ENCODE data around the gene SELENOV. TPM values are rescaled to one million over a fixed set of nuclear protein-coding genes. Genes with fewer than 3 reads are reported as not detected.
A peak's percentile ranks its signal among the peaks of the same experiment; 100 is the strongest.

Gene SELENOV
- total and polyA plus RNA-seq, 2 donors, result 0.19 TPM; not detected in 1

DNA sequence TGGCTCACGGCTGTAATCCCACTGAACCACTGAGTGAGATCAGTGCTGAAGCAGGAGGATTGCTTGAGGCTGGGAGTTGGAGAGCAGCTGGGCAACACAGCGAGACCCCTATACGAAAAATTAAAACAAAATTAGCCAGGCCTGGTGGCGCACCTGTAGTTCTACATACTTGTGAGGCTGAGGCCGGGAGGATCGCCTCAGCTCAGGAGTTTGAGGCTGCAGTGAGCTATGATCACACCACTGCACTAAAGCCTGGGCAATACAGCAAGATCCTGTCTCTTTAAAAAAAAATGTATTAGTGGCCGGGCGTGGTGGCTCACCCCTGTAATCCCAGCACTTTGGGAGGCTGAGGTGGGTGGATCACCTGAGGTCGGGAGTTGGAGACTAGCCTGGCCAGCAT, 6.3 kb upstream of the SELENOV start:
- Histone ChIP-seq H3K36me3 (ENCODE audit: control insufficient read depth in 2 of 2, insufficient read depth in 2 of 2, low read length in 1 of 2) (no peaks in the 10 kb centered on the region), H3K4me3 (ENCODE audit: low read length in 2 of 2) (no peak overlapping the region), H3K27ac (ENCODE audit: low read depth in 1 of 2, low read length in 1 of 2) (no peak overlapping the region), H3K27me3 (ENCODE audit: control insufficient read depth in 2 of 2, insufficient read depth in 1 of 2, low read length in 1 of 2) (peaks cover 49 to 83% of the 10 kb centered on the region in 2 donors), H3K9me3 (ENCODE audit: control insufficient read depth in 2 of 2, insufficient read depth in 1 of 2, low read length in 1 of 2) (peaks cover 0 to 9% of the 10 kb centered on the region in 2 donors), H3K4me1 (ENCODE audit: control insufficient read depth in 2 of 2, insufficient read depth in 2 of 2, low read length in 2 of 2) (peaks cover 0 to 5% of the 10 kb centered on the region in 2 donors)
- WGBS, result 96% methylated on average over 9 of the region's 9 CpGs
- no peak for DNase-seq (ENCODE audit: low read depth in 6 of 9, low spot score in 9 of 9)

DNA sequence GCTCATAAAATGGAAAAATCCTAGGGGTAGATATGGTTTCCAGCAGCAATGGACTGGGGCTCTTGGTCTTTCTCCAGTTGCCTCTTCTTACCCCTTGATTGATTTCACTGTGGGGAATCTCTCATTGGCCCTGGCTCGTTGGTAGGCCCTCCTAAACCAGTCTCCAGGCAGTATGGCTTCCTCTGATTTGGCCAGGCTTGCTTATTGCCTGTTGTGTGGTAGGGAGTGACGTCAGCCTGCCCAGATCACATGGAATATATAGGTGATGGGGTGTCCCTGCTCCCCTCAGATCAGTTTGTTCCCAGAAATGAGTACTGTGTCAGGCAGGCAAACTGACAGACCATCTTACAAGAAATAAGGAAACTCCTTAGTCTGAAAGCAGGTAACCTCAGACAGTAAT, 5.7 kb upstream of the SELENOV start:
- H3K4me1 ChIP-seq (ENCODE audit: control insufficient read depth in 2 of 2, insufficient read depth in 2 of 2, low read length in 2 of 2), result peaks cover 0 to 5% of the 10 kb centered on the region in 2 donors
- WGBS, result 76% methylated on average over 2 of the region's 2 CpGs
- H3K9me3 ChIP-seq (ENCODE audit: control insufficient read depth in 2 of 2, insufficient read depth in 1 of 2, low read length in 1 of 2), result peaks cover 0 to 9% of the 10 kb centered on the region in 2 donors
- H3K36me3 ChIP-seq (ENCODE audit: control insufficient read depth in 2 of 2, insufficient read depth in 2 of 2, low read length in 1 of 2), result no peaks in the 10 kb centered on the region
- H3K4me3 ChIP-seq (ENCODE audit: low read length in 2 of 2), result no peak overlapping the region
- H3K27ac ChIP-seq (ENCODE audit: low read depth in 1 of 2, low read length in 1 of 2), result no peak overlapping the region
- DNase-seq (ENCODE audit: low read depth in 6 of 9, low spot score in 9 of 9), result no peak
- H3K27me3 ChIP-seq (ENCODE audit: control insufficient read depth in 2 of 2, insufficient read depth in 1 of 2, low read length in 1 of 2), result peaks cover 56 to 83% of the 10 kb centered on the region in 2 donors

DNA sequence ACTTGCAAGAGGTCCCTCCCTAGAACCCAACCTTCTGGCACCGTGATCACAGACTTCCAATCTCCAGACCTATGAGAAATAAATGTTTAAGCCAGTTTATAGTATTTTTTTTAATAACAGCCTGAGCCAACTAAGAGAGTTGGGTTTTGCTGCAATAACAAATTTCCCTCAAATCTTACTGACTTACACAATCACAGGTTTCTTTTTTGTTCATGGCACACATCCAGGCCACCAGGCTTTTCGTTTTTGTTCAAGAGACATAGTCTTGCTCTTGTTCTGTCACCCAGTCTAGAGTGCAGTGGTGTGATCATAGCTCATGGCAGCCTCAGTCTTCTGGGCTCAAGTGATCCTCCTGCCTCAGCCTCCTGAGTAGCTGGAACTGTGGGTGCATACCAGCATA, 2.0 kb upstream of the SELENOV start:
- Histone ChIP-seq H3K9me3 (ENCODE audit: control insufficient read depth in 2 of 2, insufficient read depth in 1 of 2, low read length in 1 of 2) (peaks cover 0 to 12% of the 10 kb centered on the region in 2 donors), H3K27me3 (ENCODE audit: control insufficient read depth in 2 of 2, insufficient read depth in 1 of 2, low read length in 1 of 2) (peaks cover 47 to 81% of the 10 kb centered on the region in 2 donors), H3K27ac (ENCODE audit: low read depth in 1 of 2, low read length in 1 of 2) (no peak overlapping the region), H3K4me3 (ENCODE audit: low read length in 2 of 2) (no peak overlapping the region), H3K36me3 (ENCODE audit: control insufficient read depth in 2 of 2, insufficient read depth in 2 of 2, low read length in 1 of 2) (no peaks in the 10 kb centered on the region), H3K4me1 (ENCODE audit: control insufficient read depth in 2 of 2, insufficient read depth in 2 of 2, low read length in 2 of 2) (peaks cover 0 to 9% of the 10 kb centered on the region in 2 donors)
- WGBS, result 71% methylated on average over 2 of the region's 2 CpGs
- no peak for DNase-seq (ENCODE audit: low read depth in 6 of 9, low spot score in 9 of 9)

DNA sequence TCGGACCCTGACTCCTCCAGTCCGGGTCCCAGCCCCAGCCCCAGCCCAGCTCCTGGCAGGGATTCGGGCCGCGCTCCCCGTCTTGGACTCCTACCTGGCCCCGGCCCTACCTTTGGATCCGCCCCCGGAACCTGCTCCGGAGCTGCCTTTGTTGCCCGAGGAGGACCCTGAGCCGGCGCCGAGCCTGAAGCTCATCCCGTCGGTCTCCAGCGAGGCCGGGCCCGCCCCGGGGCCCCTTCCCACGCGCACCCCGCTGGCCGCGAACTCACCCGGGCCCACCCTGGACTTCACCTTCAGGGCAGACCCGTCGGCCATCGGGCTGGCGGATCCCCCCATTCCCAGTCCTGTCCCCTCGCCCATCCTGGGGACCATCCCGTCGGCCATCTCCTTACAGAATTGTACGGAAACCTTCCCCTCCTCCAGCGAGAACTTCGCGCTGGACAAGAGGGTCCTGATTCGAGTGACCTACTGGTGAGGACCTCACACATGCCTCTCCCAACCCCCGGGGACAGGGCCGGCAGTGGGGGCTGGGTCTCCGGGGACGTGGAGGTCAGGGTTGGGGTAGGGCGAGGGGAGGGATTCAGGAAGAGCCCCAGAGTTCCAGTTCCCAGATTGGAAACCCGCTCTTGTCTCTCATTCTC, 732 bp downstream of the SELENOV start:
- no peak overlapping the region for H3K27ac ChIP-seq (ENCODE audit: low read depth in 1 of 2, low read length in 1 of 2)
- H3K36me3 ChIP-seq (ENCODE audit: control insufficient read depth in 2 of 2, insufficient read depth in 2 of 2, low read length in 1 of 2), result no peaks in the 10 kb centered on the region
- H3K27me3 ChIP-seq (ENCODE audit: control insufficient read depth in 2 of 2, insufficient read depth in 1 of 2, low read length in 1 of 2), result peaks cover 37 to 76% of the 10 kb centered on the region in 2 donors
- peaks cover 0 to 12% of the 10 kb centered on the region in 2 donors for H3K9me3 ChIP-seq (ENCODE audit: control insufficient read depth in 2 of 2, insufficient read depth in 1 of 2, low read length in 1 of 2)
- WGBS, result 6% methylated on average over 44 of the region's 44 CpGs
- H3K4me3 ChIP-seq (ENCODE audit: low read length in 2 of 2), result peak overlapping the region in 1 of 2 donors; percentile 16
- peaks cover 0 to 9% of the 10 kb centered on the region in 2 donors for H3K4me1 ChIP-seq (ENCODE audit: control insufficient read depth in 2 of 2, insufficient read depth in 2 of 2, low read length in 2 of 2)
- DNase-seq (ENCODE audit: low read depth in 6 of 9, low spot score in 9 of 9), result no peak

DNA sequence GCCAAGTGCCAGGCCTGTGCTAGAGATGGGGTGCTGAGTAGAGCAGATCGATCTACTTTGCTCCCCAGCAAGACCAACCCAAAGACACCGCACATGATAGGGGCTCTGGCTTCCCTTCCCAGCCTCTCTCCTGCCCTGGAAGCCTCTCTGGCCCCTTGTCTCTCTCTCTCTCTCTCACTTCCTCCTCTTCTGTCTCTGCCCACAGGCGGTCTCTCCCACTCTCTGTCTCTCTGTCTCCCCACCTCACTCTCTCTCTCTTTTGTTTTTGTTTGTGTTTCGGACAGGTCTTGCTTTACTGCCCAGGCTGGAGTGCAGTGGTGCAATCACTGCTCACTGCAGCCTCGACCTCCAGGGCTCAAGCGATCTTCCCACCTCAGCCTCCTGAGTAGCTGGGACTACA, 1.3 kb downstream of the SELENOV start:
- H3K36me3 ChIP-seq (ENCODE audit: control insufficient read depth in 2 of 2, insufficient read depth in 2 of 2, low read length in 1 of 2), result no peaks in the 10 kb centered on the region
- DNase-seq (ENCODE audit: low read depth in 6 of 9, low spot score in 9 of 9), result no peak
- H3K9me3 ChIP-seq (ENCODE audit: control insufficient read depth in 2 of 2, insufficient read depth in 1 of 2, low read length in 1 of 2), result peaks cover 0 to 12% of the 10 kb centered on the region in 2 donors
- H3K4me3 ChIP-seq (ENCODE audit: low read length in 2 of 2), result no peak overlapping the region
- peaks cover 37 to 74% of the 10 kb centered on the region in 2 donors for H3K27me3 ChIP-seq (ENCODE audit: control insufficient read depth in 2 of 2, insufficient read depth in 1 of 2, low read length in 1 of 2)
- peaks cover 0 to 9% of the 10 kb centered on the region in 2 donors for H3K4me1 ChIP-seq (ENCODE audit: control insufficient read depth in 2 of 2, insufficient read depth in 2 of 2, low read length in 2 of 2)
- WGBS, result 47% methylated on average over 6 of the region's 6 CpGs
- no peak overlapping the region for H3K27ac ChIP-seq (ENCODE audit: low read depth in 1 of 2, low read length in 1 of 2)

DNA sequence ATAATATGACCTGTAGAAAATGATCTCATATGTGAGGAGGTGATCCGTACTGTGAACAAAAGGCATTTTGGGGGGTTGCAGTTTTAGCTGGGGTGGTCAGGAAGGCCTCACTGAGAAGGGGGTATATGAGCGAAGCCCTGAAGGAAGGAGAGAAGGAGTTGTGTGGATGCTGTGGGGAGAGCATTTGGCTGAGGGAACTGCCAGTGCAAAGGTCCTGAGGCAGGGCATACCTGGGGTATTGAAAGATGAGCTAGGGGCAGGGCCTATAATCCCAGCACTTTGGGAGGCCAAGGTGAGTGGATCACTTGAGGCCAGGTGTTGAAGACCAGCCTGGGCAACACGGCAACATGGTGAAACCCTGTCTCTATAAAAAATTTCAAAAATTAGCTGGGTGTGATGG, 2.5 kb downstream of the SELENOV start:
- no peak overlapping the region for H3K27ac ChIP-seq (ENCODE audit: low read depth in 1 of 2, low read length in 1 of 2)

DNA sequence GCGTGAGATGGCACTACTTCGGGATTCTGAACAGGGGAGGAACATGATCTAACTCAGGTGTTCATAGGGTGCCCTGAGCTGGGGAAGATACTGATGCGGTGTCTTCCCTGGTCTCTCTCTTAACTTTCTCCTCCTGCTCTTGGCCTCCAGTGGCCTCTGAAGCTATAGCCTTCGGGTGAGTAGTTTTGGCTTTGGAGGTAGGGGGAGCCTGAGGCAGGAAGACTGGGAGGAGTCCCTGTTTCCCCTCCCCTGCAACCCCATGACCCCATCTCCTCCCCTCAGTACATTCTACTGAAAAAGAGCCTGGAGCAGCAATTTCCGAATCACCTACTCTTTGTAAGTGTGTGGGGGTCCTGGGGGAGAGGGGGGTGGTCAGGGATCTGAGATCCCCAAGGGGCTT, 3.5 kb downstream of the SELENOV start:
- 83% methylated on average over 5 of the region's 5 CpGs for WGBS
- peaks cover 29 to 54% of the 10 kb centered on the region in 2 donors for H3K27me3 ChIP-seq (ENCODE audit: control insufficient read depth in 2 of 2, insufficient read depth in 1 of 2, low read length in 1 of 2)

More for the DNA sequence above, 2.5 kb downstream of the SELENOV start:
- 64% methylated on average over 3 of the region's 3 CpGs for WGBS
- no peaks in the 10 kb centered on the region for H3K36me3 ChIP-seq (ENCODE audit: control insufficient read depth in 2 of 2, insufficient read depth in 2 of 2, low read length in 1 of 2)
- DNase-seq (ENCODE audit: low read depth in 6 of 9, low spot score in 9 of 9), result no peak
- peaks cover 0 to 12% of the 10 kb centered on the region in 2 donors for H3K9me3 ChIP-seq (ENCODE audit: control insufficient read depth in 2 of 2, insufficient read depth in 1 of 2, low read length in 1 of 2)
- H3K4me1 ChIP-seq (ENCODE audit: control insufficient read depth in 2 of 2, insufficient read depth in 2 of 2, low read length in 2 of 2), result peaks cover 0 to 9% of the 10 kb centered on the region in 2 donors
- peaks cover 34 to 64% of the 10 kb centered on the region in 2 donors for H3K27me3 ChIP-seq (ENCODE audit: control insufficient read depth in 2 of 2, insufficient read depth in 1 of 2, low read length in 1 of 2)
- no peak overlapping the region for H3K4me3 ChIP-seq (ENCODE audit: low read length in 2 of 2)

DNA sequence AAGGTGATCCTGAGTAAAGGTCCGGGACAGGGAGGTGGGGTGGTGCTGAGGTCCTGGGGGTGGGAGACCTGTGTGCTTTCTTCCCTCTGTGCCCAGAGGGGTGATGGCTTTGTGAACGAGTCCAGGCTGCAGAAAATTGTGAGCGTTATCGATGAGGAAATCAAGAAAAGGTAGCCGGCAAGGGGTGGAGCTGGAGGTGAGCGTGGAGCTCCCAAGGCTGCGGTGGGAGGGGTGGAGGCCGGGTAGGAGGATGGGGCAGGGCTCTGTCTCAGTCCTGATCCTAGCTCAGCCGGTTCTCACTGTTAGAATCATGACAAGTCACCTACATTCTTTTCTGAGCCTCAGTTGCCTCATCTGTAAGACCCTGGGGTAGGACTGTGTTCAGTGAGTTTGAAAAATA, 4.0 kb downstream of the SELENOV start:
- WGBS, result 81% methylated on average over 9 of the region's 9 CpGs
- Histone ChIP-seq H3K4me3 (ENCODE audit: low read length in 2 of 2) (no peak overlapping the region), H3K4me1 (ENCODE audit: control insufficient read depth in 2 of 2, insufficient read depth in 2 of 2, low read length in 2 of 2) (peaks cover 0 to 9% of the 10 kb centered on the region in 2 donors), H3K9me3 (ENCODE audit: control insufficient read depth in 2 of 2, insufficient read depth in 1 of 2, low read length in 1 of 2) (peaks cover 0 to 12% of the 10 kb centered on the region in 2 donors), H3K36me3 (ENCODE audit: control insufficient read depth in 2 of 2, insufficient read depth in 2 of 2, low read length in 1 of 2) (no peaks in the 10 kb centered on the region), H3K27me3 (ENCODE audit: control insufficient read depth in 2 of 2, insufficient read depth in 1 of 2, low read length in 1 of 2) (peaks cover 24 to 48% of the 10 kb centered on the region in 2 donors), H3K27ac (ENCODE audit: low read depth in 1 of 2, low read length in 1 of 2) (no peak overlapping the region)
- no peak for DNase-seq (ENCODE audit: low read depth in 6 of 9, low spot score in 9 of 9)

More for the DNA sequence above, 3.5 kb downstream of the SELENOV start:
- Histone ChIP-seq H3K4me1 (ENCODE audit: control insufficient read depth in 2 of 2, insufficient read depth in 2 of 2, low read length in 2 of 2) (peaks cover 0 to 9% of the 10 kb centered on the region in 2 donors), H3K27ac (ENCODE audit: low read depth in 1 of 2, low read length in 1 of 2) (no peak overlapping the region), H3K36me3 (ENCODE audit: control insufficient read depth in 2 of 2, insufficient read depth in 2 of 2, low read length in 1 of 2) (no peaks in the 10 kb centered on the region), H3K9me3 (ENCODE audit: control insufficient read depth in 2 of 2, insufficient read depth in 1 of 2, low read length in 1 of 2) (peaks cover 0 to 12% of the 10 kb centered on the region in 2 donors), H3K4me3 (ENCODE audit: low read length in 2 of 2) (no peak overlapping the region)
- DNase-seq (ENCODE audit: low read depth in 6 of 9, low spot score in 9 of 9), result no peak

DNA sequence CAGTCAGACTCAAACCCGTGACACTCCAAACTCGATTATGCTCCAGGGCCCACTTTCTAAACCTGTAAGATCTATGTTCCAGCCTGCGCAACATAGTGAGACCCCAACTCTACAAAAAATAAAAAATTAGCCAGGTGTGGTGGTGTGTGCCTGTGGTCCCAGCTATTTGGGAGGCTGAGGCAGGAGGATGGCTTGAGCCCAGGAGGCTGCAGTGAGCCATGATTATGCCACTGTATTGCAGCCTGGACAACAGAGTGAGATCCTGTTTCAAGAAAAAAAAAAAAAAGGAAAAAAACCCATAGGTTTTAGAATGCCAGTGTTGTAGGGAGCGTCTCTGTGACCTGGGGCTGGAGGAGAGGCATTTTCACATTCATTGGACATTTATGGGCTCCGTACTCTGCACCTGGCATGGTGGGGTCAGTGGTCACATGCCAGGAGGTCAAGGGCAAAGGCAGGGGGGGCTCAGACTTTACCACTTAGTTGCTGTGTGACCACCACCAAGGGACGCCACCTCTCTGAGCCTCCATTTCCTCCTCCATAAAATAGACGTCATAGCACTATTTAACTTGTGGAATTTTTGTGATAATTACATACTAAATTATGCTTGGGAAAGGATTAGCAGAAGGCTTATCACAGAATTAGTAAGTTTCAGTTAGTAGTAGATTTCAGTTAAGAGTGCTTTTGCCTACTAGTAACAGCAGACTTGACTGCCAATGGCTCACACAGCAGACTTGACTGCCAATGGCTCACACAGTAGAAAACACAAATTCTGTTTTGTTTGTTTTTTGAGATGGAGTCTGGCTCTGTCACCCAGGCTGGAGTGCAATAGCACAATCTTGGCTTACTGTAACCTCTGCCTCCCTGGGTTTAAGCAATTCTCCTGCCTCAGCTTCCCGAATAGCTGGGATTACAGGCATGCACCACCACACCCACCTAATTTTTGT, 5.9 kb downstream of the SELENOV start:
- Histone ChIP-seq H3K4me3 (ENCODE audit: low read length in 2 of 2) (no peak overlapping the region), H3K27me3 (ENCODE audit: control insufficient read depth in 2 of 2, insufficient read depth in 1 of 2, low read length in 1 of 2) (peaks cover 7 to 30% of the 10 kb centered on the region in 2 donors), H3K9me3 (ENCODE audit: control insufficient read depth in 2 of 2, insufficient read depth in 1 of 2, low read length in 1 of 2) (peaks cover 0 to 3% of the 10 kb centered on the region in 2 donors), H3K27ac (ENCODE audit: low read depth in 1 of 2, low read length in 1 of 2) (no peak overlapping the region), H3K4me1 (ENCODE audit: control insufficient read depth in 2 of 2, insufficient read depth in 2 of 2, low read length in 2 of 2) (no peaks in the 10 kb centered on the region), H3K36me3 (ENCODE audit: control insufficient read depth in 2 of 2, insufficient read depth in 2 of 2, low read length in 1 of 2) (no peaks in the 10 kb centered on the region)
- DNase-seq (ENCODE audit: low read depth in 6 of 9, low spot score in 9 of 9), result no peak
- WGBS, result 97% methylated on average over 8 of the region's 8 CpGs

All from thymus (tissue), 11 donors.